Left forelimb (tissue), 1 donor: ENCODE data around the gene IGHMBP2.
A peak's percentile ranks its signal among the peaks of the same experiment; 100 is the strongest.

Source experiments
- DNase-seq: peaks from one replicate; pipeline ENCODE4 v3.0.0-alpha.2; 2018; ENCODE audit warnings: low spot score

IGHMBP2 gene

DNA sequence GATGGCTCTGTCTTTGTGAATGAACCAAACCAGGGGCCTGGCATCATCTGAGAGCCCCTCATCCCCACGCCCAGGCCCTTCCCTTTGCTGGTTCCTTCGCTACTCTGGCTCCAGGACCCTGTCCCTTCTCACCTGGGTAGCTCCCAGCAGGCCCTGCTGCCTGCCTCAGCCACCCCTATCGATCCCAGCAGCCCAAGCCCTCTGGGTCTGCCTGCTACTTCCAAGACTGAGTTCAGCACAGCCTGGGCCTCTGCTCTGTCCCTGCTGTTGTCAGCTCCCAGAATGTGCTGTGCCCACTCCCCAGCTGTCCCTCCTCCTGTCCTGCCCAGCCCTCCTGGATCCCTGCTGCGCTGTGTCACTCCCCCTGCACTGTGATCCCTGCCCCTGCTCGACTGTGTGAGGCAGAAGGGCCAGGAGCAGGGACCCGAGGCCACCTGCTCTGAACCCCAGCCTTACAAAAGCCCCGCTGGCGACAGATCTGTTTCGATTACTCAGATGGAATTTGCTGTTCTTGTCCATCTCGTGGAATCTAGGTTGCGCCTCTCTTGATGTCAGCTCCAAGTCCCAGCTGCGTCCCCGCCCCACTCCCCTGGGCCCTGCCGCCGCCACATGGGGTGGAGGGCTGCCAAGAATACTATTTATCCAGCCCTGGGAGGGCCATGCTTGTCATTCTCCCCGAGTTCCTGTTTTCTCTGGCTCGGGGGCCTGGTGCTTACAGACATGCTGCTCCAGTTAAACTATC, 13.0 kb upstream of the IGHMBP2 start:
- peak; percentile 89 for DNase-seq

GRCh38 chr11:68891351-68891948, 12.2 kb upstream of the IGHMBP2 start:
- no peak for DNase-seq

DNA sequence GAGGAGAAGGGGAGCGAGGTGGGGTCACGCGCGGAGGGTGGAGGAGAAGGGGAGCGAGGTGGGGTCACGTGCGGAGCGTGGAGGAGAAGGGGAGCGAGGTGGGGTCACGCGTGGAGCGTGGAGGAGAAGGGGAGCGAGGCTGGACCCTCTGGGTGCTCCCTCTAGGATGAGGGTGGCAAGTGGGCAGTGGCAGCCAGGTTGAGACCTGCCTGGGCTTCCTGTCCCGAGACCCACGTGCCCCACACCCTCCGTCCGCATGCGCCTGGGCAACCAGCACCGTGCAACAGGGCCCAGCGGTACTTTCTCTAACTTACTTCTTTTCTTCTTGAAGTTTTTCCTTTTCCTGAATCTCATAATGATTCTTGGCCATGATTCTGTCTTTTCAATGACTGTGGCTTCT, 11.1 kb upstream of the IGHMBP2 start:
- no peak for DNase-seq

DNA sequence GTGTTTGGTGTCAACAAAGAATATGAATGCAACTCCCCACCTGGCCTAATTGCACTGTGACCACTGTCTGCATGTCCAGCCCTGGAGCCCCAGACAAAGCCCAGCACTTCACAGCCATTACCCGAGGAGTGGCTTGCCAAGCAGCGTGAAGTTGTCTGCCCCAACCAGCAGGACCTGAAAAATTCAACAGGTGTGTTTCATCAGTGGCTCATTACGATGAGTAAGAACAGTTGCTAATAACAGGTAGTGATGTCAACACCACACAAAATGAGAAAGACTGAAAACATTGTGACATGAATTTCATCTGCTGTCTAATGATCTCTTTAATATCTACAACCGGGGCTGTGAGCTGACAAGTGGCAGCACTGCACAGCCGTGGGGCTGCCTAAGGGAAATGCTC, 10.4 kb upstream of the IGHMBP2 start:
- DNase-seq: no peak

DNA sequence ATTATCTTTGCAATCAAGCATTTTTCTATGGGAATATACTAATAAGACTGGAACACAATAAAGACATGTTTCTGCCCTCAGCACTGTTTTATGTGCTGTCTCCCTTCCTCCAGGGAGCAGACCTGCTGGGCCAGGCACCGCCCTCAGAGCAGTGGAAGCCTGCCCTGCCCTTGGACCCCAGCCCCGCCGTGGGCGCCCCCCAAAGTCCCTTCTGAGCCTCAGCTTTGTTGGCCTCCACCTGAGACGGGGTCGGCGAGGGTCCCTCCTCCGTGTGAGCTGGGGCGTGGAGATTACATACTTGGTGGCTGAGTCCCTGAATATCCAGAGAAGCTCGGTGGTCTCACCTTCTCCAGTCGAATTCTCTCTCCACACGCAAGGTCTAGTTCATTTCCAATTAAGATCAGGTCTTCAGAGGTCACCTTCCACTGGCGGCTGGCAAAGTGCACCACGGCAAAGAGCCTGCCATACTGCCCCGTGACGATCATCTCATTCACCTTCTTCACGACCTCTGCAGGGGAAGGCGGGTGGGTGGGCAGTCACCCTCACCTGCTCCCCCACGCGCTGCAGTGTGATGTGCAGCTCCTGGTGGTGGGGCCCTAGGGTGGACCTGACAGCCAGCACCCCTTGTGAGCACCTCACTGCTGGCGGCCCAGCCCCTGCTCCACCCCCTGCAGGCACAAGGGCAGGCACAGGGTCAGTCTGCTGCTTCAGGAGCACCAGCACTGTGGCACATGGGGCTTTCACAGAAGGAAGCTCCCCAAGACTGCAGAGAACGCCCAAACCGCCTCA, 7.3 kb upstream of the IGHMBP2 start:
- no peak for DNase-seq

DNA sequence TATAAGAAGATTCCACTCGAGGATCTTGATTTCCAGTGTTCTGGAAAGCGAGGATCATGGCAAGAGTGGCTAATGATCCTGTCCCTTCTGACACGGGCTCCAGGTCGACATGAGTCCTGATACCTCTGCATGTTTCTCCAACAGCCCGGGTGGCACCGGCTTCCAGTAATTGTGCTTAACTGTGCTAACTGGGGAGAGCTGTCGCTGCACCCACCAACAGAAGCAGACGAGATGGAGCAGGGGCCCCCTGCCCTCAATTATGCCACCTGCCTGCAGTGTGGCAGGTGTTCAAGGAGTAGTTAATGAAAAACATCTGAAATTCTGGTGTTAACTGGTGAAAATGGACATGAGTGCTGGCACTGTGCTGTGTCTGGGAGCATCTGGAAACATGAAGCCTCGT, 6.2 kb upstream of the IGHMBP2 start:
- DNase-seq: no peak

DNA sequence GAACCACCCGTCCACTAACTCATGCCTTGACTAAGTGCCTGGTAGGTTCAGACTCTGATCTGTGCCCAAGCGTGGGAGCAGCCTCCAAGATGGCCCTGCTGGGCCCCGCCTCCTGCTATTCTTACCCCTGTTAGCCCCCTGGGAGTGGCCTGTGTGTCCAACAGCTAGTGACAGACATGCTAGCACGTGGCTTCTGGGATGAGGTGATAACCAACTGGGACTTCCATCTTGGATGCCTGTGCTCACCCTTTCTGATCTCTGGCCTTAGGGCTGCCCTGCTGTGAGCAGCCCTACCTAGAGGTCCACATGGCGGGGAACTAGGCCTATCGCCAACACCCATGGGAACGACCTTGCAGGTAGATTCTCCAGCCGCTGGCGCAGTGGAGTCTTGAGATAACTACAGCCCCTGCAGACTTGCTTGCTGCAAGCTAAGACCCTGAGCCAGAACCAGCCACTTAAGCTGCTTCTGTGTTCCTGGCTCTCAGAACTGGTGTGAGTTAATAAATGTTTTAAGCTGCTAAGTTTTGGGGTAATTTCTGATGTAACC, 2.8 kb upstream of the IGHMBP2 start:
- DNase-seq: no peak

- peak; percentile 74 for DNase-seq
These were observed 657 bp downstream of the IGHMBP2 start for GRCh38 chr11:68904248-68904847.

- no peak for DNase-seq
These were observed 2.0 kb downstream of the IGHMBP2 start for GRCh38 chr11:68905421-68906360.

- DNase-seq: no peak
These were observed 4.6 kb downstream of the IGHMBP2 start for GRCh38 chr11:68908273-68908672.

GRCh38 chr11:68910965-68911364, 7.3 kb downstream of the IGHMBP2 start:
- DNase-seq: no peak

DNA sequence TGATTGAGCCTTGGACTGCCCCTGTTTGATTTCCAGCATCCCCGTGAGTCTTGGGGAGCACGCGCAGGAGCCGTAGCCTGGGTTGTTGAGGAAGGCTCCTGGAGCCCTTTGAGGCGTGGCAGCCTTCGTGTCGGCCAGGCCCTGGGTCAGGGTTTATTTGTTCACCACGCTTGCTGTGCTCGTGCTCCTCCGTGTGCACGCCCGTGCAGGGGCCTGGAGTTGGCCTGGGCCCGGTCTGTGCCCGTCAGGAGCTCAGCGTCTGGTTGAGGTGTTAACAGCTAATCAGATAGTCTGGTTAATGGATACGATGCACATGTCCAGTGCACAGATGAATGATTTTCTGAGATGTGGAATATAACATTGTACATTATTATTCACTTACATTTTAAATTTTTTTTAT, 8.0 kb downstream of the IGHMBP2 start:
- DNase-seq: no peak

- DNase-seq: no peak
These were observed 8.6 kb downstream of the IGHMBP2 start for GRCh38 chr11:68912254-68912653.

- no peak for DNase-seq
These were observed 9.5 kb downstream of the IGHMBP2 start for GRCh38 chr11:68913188-68913587.

DNA sequence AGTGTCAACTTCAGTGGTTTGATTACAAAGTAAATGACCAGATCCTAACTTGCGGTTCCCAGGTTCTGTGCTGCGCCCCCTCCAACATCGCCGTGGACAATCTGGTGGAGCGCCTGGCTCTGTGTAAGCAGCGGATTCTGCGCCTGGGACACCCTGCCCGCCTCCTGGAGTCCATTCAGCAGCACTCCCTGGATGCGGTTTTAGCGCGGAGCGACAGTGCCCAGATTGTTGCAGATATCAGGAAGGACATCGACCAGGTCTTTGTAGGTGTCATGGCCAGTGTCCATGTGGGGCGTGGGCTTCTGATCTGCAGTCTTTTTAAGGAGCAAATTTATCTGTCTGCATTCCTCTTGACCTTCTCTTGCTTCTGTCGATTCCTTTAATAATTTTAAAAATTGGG, 11.1 kb downstream of the IGHMBP2 start:
- DNase-seq: no peak

GRCh38 chr11:68916439-68916838, 12.7 kb downstream of the IGHMBP2 start:
- DNase-seq: no peak

DNA sequence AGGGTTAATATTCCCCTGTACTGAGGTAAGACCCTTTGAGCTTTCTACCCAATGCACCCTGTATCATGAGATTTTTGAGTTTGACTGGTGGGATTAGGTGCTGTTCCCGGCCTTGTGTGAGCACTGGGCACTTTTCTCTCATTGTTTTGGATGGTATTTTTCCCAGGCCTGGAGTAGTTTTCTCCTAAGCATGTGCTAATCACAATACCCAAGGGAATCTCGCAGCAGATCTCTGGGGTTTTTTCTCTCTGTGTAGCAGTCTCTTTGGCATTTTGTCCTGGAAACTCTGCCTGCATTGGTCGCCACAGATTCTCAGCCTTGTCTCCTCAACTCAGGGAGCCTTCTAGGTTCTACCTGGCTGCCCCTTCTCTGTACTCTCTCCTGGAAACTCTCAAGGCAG, 19.9 kb downstream of the IGHMBP2 start:
- no peak for DNase-seq

DNA sequence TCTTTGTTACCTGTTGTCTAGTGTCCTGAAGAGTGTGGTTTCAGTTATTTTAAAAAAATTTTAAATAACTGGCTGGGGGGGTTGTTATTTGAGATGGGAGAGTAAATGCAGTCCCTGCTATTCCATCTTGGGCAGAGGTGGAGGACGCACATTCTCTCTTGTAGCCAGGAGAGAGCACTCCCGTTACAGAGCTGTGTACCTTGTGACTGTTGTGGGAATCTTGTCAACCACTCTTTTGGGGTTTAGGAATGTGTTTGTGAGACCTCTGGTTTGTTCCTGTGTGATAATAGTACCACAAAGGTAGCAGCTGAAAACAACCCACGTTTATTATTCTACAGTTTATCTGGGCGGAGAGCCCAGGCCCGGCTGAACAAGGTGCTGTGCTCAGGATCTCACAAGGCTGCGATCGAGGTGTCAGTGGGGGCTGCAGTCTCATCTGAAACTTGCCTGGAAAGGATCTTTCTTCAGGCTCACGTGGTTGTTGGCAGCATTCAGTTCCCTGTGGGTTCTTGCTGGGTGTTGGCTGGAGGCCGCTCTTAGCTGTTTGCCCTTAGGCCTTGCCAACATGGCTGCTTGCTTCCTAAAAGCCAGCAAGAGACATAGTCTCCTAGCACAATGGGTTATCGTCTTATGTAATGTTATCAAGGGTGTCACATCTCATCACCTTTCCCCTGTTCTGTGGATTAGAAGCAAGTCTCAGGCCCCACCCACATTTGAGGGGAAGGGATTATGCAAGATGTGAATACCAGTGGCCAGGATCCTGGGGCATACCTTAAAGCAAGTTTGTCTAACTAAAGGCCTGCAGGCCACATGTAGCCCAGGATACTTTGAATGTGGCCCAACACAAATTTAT, 20.6 kb downstream of the IGHMBP2 start:
- DNase-seq: no peak

DNA sequence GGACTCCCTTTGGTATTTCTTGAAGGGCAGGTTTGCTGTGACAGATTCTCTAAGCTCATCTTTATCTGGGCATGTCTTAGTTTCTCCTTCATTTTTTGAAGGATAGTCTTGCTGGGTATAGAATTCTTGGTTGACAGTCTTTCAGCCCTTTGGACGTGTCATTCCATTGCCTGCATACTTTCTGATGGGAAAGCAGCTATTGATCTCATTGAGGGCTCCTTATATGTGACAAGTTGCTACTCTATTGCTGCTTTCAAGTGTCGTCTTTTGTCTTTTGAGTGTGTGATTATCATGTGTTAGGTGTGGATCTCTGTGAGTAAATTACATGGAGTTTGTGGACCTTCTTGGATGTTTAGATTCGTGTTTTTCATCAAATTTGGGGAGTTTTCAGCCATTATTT, 21.9 kb downstream of the IGHMBP2 start:
- DNase-seq: no peak
